Measurements from ENCODE around the gene SIRT3.

The SIRT3 gene

DNA sequence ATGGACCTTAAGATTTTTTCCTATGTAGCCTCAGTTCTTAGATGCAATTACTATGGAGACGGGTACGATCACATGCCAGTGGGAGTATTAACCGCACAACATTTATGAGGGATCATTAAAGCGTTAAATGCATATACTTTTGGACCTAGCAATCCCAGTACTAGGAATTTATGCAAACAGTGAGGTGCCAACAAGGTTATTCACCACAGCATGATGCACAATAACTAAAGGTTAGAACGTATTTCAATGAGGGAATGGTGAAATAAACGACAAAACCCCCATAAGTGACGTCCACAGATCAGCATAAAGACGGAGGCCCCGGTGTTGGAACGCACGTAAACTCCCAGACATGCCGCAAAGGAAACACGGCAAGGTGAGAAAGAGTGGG, 539 bp downstream of the SIRT3 start:
- no peaks in the 10 kb centered on the region for H3K27me3 ChIP-seq (replicated peaks; ENCODE audit: control insufficient read depth, insufficient read depth, low read length)
- peak overlapping the region; percentile 90 for H3K4me3 ChIP-seq (ENCODE audit: low read length)
- no peaks in the 10 kb centered on the region for H3K9me3 ChIP-seq (ENCODE audit: control insufficient read depth, low read length)
- H3K9ac ChIP-seq (ENCODE audit: low read length) = peak overlapping the region; percentile 92
- DNase-seq (ENCODE audit: low read depth) = no peak
- H3K4me1 ChIP-seq (ENCODE audit: control insufficient read depth, insufficient read depth, low read length) = peaks cover 15% of the 10 kb centered on the region
- H3K36me3 ChIP-seq (ENCODE audit: control insufficient read depth, insufficient read depth, low read length, severe bottlenecking) = peaks cover 7% of the 10 kb centered on the region

- Histone ChIP-seq H3K9me3 (ENCODE audit: control insufficient read depth, low read length) (no peaks in the 10 kb centered on the region), H3K36me3 (ENCODE audit: control insufficient read depth, insufficient read depth, low read length, severe bottlenecking) (peaks cover 7% of the 10 kb centered on the region), H3K27me3 (replicated peaks; ENCODE audit: control insufficient read depth, insufficient read depth, low read length) (no peaks in the 10 kb centered on the region), H3K9ac (ENCODE audit: low read length) (peak overlapping the region; percentile 92), H3K4me1 (ENCODE audit: control insufficient read depth, insufficient read depth, low read length) (peaks cover 15% of the 10 kb centered on the region), H3K4me3 (ENCODE audit: low read length) (peak overlapping the region; percentile 90)
- no peak for DNase-seq (ENCODE audit: low read depth)
Observed at GRCh38 chr11:235180-235579, 962 bp downstream of the SIRT3 start.

- Histone ChIP-seq H3K4me3 (ENCODE audit: low read length) (no peak overlapping the region), H3K9me3 (ENCODE audit: control insufficient read depth, low read length) (no peaks in the 10 kb centered on the region), H3K27me3 (replicated peaks; ENCODE audit: control insufficient read depth, insufficient read depth, low read length) (no peaks in the 10 kb centered on the region), H3K4me1 (ENCODE audit: control insufficient read depth, insufficient read depth, low read length) (peaks cover 11% of the 10 kb centered on the region), H3K9ac (ENCODE audit: low read length) (no peak overlapping the region), H3K36me3 (ENCODE audit: control insufficient read depth, insufficient read depth, low read length, severe bottlenecking) (peaks cover 3% of the 10 kb centered on the region)
- DNase-seq (ENCODE audit: low read depth) = no peak
Observed at GRCh38 chr11:232783-233565, 3.2 kb downstream of the SIRT3 start.

GRCh38 chr11:230431-230830, 5.7 kb downstream of the SIRT3 start:
- H3K9ac ChIP-seq (ENCODE audit: low read length) = no peak overlapping the region
- no peaks in the 10 kb centered on the region for H3K27me3 ChIP-seq (replicated peaks; ENCODE audit: control insufficient read depth, insufficient read depth, low read length)
- no peaks in the 10 kb centered on the region for H3K9me3 ChIP-seq (ENCODE audit: control insufficient read depth, low read length)
- H3K4me1 ChIP-seq (ENCODE audit: control insufficient read depth, insufficient read depth, low read length) = peaks cover 3% of the 10 kb centered on the region
- no peak overlapping the region for H3K4me3 ChIP-seq (ENCODE audit: low read length)
- H3K36me3 ChIP-seq (ENCODE audit: control insufficient read depth, insufficient read depth, low read length, severe bottlenecking) = peaks cover 3% of the 10 kb centered on the region
- DNase-seq (ENCODE audit: low read depth) = no peak

GRCh38 chr11:227824-228379, 8.2 kb downstream of the SIRT3 start:
- no peak for DNase-seq (ENCODE audit: low read depth)
- Histone ChIP-seq H3K4me3 (ENCODE audit: low read length) (no peak overlapping the region), H3K36me3 (ENCODE audit: control insufficient read depth, insufficient read depth, low read length, severe bottlenecking) (peaks cover 6% of the 10 kb centered on the region), H3K27me3 (replicated peaks; ENCODE audit: control insufficient read depth, insufficient read depth, low read length) (no peaks in the 10 kb centered on the region), H3K4me1 (ENCODE audit: control insufficient read depth, insufficient read depth, low read length) (no peaks in the 10 kb centered on the region), H3K9me3 (ENCODE audit: control insufficient read depth, low read length) (no peaks in the 10 kb centered on the region), H3K9ac (ENCODE audit: low read length) (no peak overlapping the region)

DNA sequence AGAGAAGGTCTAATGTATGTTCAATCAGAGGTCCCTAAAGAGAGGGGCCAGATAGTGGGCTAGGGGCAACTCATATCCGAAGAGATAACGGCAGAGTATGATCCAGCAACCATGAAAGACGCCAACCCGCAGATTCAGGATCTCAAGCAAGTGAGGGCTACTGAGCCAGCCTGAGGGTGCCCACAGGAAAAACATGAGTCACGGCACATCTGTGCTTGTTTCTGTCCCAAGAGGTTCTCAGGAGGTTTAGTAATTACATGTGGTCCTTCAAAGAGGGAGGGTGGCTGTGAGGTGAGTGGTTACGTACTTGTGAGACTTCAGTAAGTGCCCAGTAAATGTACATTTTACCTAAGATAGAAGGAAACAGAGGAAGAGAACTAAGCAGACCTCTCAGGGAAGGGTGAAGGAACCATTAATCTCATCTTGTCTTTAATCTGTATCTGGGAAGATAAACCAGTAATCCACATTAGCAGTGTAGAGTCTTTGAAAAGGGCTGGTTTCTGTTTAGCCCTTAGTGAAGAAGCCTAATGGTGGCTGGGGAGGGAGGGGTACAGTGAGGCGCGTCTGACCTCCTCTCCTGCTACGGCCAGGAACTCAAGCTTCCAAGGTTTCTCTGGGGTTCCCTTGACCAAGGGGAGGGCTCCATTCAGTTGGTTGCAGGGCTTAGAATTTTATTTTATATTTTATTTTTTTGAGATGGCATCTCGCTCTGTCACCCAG, 10.2 kb downstream of the SIRT3 start:
- no peaks in the 10 kb centered on the region for H3K4me1 ChIP-seq (ENCODE audit: control insufficient read depth, insufficient read depth, low read length)
- no peaks in the 10 kb centered on the region for H3K9me3 ChIP-seq (ENCODE audit: control insufficient read depth, low read length)
- no peak overlapping the region for H3K4me3 ChIP-seq (ENCODE audit: low read length)
- DNase-seq (ENCODE audit: low read depth) = no peak
- H3K36me3 ChIP-seq (ENCODE audit: control insufficient read depth, insufficient read depth, low read length, severe bottlenecking) = peaks cover 15% of the 10 kb centered on the region
- H3K9ac ChIP-seq (ENCODE audit: low read length) = no peak overlapping the region
- no peaks in the 10 kb centered on the region for H3K27me3 ChIP-seq (replicated peaks; ENCODE audit: control insufficient read depth, insufficient read depth, low read length)

- Histone ChIP-seq H3K27me3 (replicated peaks; ENCODE audit: control insufficient read depth, insufficient read depth, low read length) (no peaks in the 10 kb centered on the region), H3K4me1 (ENCODE audit: control insufficient read depth, insufficient read depth, low read length) (no peaks in the 10 kb centered on the region), H3K9ac (ENCODE audit: low read length) (no peak overlapping the region), H3K9me3 (ENCODE audit: control insufficient read depth, low read length) (no peaks in the 10 kb centered on the region), H3K4me3 (ENCODE audit: low read length) (no peak overlapping the region), H3K36me3 (ENCODE audit: control insufficient read depth, insufficient read depth, low read length, severe bottlenecking) (peaks cover 12% of the 10 kb centered on the region)
- DNase-seq (ENCODE audit: low read depth) = no peak
Observed at GRCh38 chr11:224424-224823, 11.7 kb downstream of the SIRT3 start.

- Histone ChIP-seq H3K9me3 (ENCODE audit: control insufficient read depth, low read length) (no peaks in the 10 kb centered on the region), H3K27me3 (replicated peaks; ENCODE audit: control insufficient read depth, insufficient read depth, low read length) (no peaks in the 10 kb centered on the region), H3K36me3 (ENCODE audit: control insufficient read depth, insufficient read depth, low read length, severe bottlenecking) (peaks cover 12% of the 10 kb centered on the region), H3K4me1 (ENCODE audit: control insufficient read depth, insufficient read depth, low read length) (no peaks in the 10 kb centered on the region), H3K9ac (ENCODE audit: low read length) (no peak overlapping the region), H3K4me3 (ENCODE audit: low read length) (no peak overlapping the region)
- no peak for DNase-seq (ENCODE audit: low read depth)
Observed at GRCh38 chr11:223884-224283, 12.3 kb downstream of the SIRT3 start.

DNA sequence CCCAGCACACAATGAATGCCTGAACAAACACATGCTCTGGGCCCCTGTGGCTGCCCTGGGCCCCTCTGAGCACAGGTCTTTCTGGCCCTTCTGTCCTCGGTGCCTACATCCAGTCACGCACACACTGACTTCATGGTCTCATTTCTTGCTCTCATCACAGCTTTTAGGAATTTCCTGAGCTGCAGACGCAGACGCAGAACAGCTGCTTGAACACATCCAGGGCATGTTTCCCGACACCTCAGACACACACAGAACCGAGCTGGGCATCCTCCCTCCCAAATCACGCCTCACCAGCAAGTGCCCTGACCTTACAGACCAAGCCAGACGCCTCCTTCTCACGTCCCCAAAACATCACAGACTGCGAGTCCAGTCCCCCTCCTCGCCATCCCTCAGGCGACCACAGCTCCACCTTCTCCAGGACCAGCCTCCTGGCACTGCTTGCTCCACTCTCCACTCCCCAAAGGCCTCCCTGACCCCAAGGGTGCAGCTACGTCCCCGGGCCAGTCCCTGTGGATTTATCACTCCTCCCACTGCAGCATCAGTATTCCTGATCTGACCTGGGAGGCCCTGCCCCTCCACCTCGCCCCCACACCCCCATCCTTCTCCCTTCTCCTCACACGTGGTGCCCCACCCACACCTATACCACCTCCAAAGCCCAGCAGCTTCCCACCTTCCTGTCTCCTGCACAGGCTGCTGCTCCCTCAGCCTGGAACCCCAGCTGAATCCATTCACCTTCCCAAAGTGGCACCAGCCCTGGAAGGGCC, 12.9 kb downstream of the SIRT3 start:
- Histone ChIP-seq H3K4me3 (ENCODE audit: low read length) (no peak overlapping the region), H3K9ac (ENCODE audit: low read length) (no peak overlapping the region), H3K4me1 (ENCODE audit: control insufficient read depth, insufficient read depth, low read length) (no peaks in the 10 kb centered on the region), H3K36me3 (ENCODE audit: control insufficient read depth, insufficient read depth, low read length, severe bottlenecking) (peaks cover 12% of the 10 kb centered on the region), H3K27me3 (replicated peaks; ENCODE audit: control insufficient read depth, insufficient read depth, low read length) (no peaks in the 10 kb centered on the region), H3K9me3 (ENCODE audit: control insufficient read depth, low read length) (no peaks in the 10 kb centered on the region)
- DNase-seq (ENCODE audit: low read depth) = no peak

- no peak for DNase-seq (ENCODE audit: low read depth)
- Histone ChIP-seq H3K4me3 (ENCODE audit: low read length) (no peak overlapping the region), H3K9ac (ENCODE audit: low read length) (no peak overlapping the region), H3K36me3 (ENCODE audit: control insufficient read depth, insufficient read depth, low read length, severe bottlenecking) (peaks cover 12% of the 10 kb centered on the region), H3K9me3 (ENCODE audit: control insufficient read depth, low read length) (no peaks in the 10 kb centered on the region), H3K27me3 (replicated peaks; ENCODE audit: control insufficient read depth, insufficient read depth, low read length) (no peaks in the 10 kb centered on the region), H3K4me1 (ENCODE audit: control insufficient read depth, insufficient read depth, low read length) (no peaks in the 10 kb centered on the region)
Observed at GRCh38 chr11:221998-222789, 13.9 kb downstream of the SIRT3 start.

Data from adipocyte (in vitro differentiated cells).